GM12878 (cell line): ENCODE data around the gene CFDP1.

Experiments
- CEBPZ ChIP-seq: fragments of 150-350 bp; IDR thresholded peaks from 2 replicates; pipeline ENCODE4 v1.6.1; 2016; ENCODE audit warnings: low read depth, low read length
- GATAD2B ChIP-seq: fragments of 450-650 bp; conservative IDR thresholded peaks from 2 replicates; pipeline ENCODE4 v1.6.1; 2017; ENCODE audit warnings: low read depth, mild to moderate bottlenecking, moderate library complexity
- NR2C1 ChIP-seq: fragments of 450-650 bp; IDR thresholded peaks from 2 replicates; pipeline ENCODE4 v1.6.1; 2017; ENCODE audit warnings: antibody characterized with exemption, mild to moderate bottlenecking, moderate library complexity

GRCh38 chr16:75320435-75320834 lies 112.9 kb downstream of the CFDP1 start:
- TF ChIP-seq NR2C1: no peak
- TF ChIP-seq CEBPZ: no peak
- TF ChIP-seq GATAD2B: no peak
